ENCODE data around the gene PIP. TPM values are rescaled to one million over a fixed set of nuclear protein-coding genes. Genes with fewer than 3 reads are reported as not detected.
"Not testable (repeated sequence)": the region's sequence is repeated elsewhere in the genome, so short reads cannot be mapped to it uniquely, and the experiment has no call there.

Gene PIP, protein sequence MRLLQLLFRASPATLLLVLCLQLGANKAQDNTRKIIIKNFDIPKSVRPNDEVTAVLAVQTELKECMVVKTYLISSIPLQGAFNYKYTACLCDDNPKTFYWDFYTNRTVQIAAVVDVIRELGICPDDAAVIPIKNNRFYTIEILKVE
- total RNA-seq (ENCODE audit: low replicate concordance): not detected in 2 replicates
- long read RNA-seq: 0 reads

DNA sequence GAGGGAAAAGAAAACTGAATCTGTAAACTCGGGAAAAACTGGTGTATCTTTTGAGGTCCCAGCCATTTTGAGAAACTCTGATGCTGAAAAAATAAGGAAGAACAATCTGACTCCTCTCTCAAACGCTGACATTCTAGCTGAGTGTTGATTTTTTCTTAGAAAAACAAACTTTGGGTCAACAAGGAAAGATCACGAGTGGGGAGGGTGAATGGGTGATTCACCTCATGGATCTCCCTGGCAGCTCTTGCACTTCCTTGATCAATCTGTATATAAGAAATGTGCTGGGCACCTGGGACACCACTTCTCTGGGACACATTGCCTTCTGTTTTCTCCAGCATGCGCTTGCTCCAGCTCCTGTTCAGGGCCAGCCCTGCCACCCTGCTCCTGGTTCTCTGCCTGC is at the start of gene PIP:
Gene PIP (plus strand): TSS at position 297 of the 400 bp plus-strand sequence. CDS start 40 bp downstream, at position 337.
- Mint-ChIP-seq H3K9me3 (no peaks in the 10 kb centered on the region), H3K4me3 (no peak within 1 kb of the TSS), H3K27me3 (peaks cover 14% of the 10 kb centered on the region), H3K27ac (no peak within 1 kb of the TSS), H3K36me3 (no peaks in the 10 kb centered on the region), H3K4me1 (ENCODE audit: unreplicated experiment) (no peaks in the 10 kb centered on the region)
- TF ChIP-seq, protein P1, sequence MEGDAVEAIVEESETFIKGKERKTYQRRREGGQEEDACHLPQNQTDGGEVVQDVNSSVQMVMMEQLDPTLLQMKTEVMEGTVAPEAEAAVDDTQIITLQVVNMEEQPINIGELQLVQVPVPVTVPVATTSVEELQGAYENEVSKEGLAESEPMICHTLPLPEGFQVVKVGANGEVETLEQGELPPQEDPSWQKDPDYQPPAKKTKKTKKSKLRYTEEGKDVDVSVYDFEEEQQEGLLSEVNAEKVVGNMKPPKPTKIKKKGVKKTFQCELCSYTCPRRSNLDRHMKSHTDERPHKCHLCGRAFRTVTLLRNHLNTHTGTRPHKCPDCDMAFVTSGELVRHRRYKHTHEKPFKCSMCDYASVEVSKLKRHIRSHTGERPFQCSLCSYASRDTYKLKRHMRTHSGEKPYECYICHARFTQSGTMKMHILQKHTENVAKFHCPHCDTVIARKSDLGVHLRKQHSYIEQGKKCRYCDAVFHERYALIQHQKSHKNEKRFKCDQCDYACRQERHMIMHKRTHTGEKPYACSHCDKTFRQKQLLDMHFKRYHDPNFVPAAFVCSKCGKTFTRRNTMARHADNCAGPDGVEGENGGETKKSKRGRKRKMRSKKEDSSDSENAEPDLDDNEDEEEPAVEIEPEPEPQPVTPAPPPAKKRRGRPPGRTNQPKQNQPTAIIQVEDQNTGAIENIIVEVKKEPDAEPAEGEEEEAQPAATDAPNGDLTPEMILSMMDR (conservative IDR thresholded peaks at IDR 0.05): no peak
- no peak for DNase-seq (ENCODE audit: extremely low spot score, unreplicated experiment)

DNA sequence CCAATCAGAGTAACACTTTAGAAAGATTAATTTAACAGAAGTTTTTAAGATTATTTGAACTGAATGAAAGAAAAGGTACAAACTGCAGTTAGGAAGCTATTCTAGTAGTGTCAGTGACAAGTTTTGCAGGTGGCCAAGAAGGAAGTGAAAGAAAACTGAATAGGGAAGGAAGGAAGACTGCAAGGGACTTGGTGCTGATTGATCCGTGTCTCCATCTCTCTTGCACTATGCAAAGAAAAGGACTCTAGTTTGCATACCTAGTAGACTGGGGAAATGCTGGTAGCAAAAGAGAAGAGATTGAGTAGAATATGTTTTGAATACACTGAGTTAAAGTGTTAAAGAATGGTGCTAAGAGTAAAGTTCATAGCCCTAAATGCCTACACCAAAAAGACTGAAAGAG is 46.8 kb upstream of the PIP start:
- H3K9me3 Mint-ChIP-seq: peaks cover 10% of the 10 kb centered on the region
- TF ChIP-seq, protein P1 (conservative IDR thresholded peaks at IDR 0.05): no peak
- no peaks in the 10 kb centered on the region for H3K4me1 Mint-ChIP-seq (ENCODE audit: unreplicated experiment)
- no peak overlapping the region for H3K4me3 Mint-ChIP-seq
- DNase-seq (ENCODE audit: extremely low spot score, unreplicated experiment): no peak
- no peaks in the 10 kb centered on the region for H3K36me3 Mint-ChIP-seq
- no peak overlapping the region for H3K27ac Mint-ChIP-seq
- H3K27me3 Mint-ChIP-seq: no peaks in the 10 kb centered on the region

DNA sequence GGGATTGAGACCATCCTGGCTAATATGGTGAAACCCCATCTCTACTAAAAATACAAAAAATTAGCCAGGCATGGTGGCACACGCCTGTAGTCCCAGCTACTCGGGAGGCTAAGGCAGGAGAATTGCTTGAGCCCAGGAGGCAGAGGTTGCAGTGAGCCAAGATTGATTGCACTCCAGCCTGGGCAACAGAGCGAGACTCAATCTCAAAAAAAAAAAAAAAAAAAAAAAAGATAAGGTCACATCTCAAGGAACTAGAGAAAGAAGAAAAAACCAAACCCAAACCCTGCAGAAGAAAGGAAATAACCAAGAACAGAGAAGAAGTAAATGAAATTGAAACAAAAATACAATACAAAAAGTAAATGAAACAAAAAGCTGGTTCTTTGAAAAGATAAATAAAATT is 46.3 kb upstream of the PIP start:
- DNase-seq (ENCODE audit: extremely low spot score, unreplicated experiment); H3K4me3 Mint-ChIP-seq; H3K36me3 Mint-ChIP-seq; H3K27me3 Mint-ChIP-seq; H3K4me1 Mint-ChIP-seq (ENCODE audit: unreplicated experiment); H3K9me3 Mint-ChIP-seq; H3K27ac Mint-ChIP-seq: not testable (repeated sequence)

DNA sequence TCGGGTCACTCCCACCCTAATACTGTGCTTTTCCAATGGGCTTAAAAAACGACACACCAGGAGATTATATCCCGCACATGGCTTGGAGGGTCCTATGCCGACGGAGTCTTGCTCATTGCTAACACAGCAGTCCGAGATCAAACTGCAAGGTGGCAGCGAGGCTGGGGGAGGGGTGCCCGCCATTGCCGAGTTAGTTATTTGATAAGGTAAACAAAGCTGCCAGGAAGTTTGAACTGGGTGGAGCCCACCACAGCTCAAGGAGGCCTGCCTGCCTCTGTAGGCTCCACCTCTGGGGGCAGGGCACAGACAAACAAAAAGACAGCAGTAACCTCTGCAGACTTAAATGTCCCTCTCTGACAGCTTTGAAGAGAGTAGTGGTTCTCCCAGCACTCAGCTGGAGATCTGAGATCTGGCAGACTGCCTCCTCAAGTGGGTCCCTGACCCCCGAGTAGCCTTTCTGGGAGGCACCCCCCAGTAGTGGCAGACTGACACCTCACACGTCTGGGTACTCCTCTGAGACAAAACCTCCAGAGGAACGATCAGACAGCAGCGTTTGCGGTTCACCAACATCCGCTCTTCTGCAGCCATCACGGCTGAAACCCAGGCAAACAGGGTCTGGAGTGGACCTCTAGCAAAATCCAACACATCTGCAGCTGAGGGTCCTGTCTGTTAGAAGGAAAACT is 43.2 kb upstream of the PIP start:
- DNase-seq (ENCODE audit: extremely low spot score, unreplicated experiment); H3K36me3 Mint-ChIP-seq; H3K9me3 Mint-ChIP-seq; H3K4me3 Mint-ChIP-seq; H3K27ac Mint-ChIP-seq; H3K27me3 Mint-ChIP-seq; H3K4me1 Mint-ChIP-seq (ENCODE audit: unreplicated experiment): not testable (repeated sequence)

DNA sequence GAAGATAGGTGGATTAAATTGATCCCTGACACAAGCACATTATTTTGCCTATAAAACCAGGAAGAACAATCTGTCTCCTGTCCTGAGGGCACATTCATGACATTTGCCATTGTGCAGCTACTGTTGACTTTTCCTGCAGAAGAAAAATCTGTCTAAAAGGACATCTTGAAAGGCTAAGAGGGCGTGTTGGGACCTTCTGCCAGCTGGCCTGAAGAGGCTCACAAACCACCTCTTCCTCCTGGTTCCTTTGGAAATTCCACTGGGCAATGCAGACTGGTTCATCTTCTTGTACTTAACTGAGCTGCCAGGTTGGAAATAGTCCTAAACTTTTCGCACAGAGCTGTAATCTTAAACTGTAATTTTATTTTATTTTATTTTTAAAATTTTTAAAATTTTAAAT is 35.7 kb upstream of the PIP start:
- Mint-ChIP-seq H3K9me3 (peaks cover 7% of the 10 kb centered on the region), H3K27ac (no peak overlapping the region), H3K4me1 (ENCODE audit: unreplicated experiment) (no peaks in the 10 kb centered on the region), H3K27me3 (no peaks in the 10 kb centered on the region), H3K36me3 (no peaks in the 10 kb centered on the region), H3K4me3 (no peak overlapping the region)
- TF ChIP-seq, protein P1 (conservative IDR thresholded peaks at IDR 0.05): no peak
- no peak for DNase-seq (ENCODE audit: extremely low spot score, unreplicated experiment)

DNA sequence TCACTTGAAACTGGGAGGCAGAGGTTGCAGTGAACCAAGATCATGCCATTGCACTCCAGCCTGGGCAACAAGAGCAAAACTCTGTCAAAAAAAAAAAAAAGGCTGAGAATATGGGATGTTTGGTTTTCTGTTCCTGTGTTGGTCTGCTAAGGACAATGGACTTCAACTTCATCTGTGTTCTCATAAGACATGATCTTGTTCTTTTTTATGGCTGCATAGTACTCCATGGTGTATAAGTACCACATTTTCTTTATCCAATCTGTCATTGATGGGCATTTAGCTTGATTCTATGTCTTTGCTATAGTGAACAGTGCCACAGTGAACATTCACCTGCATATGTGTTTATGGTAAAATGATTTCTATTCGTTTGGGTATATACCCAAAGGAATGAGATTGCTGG is 32.3 kb upstream of the PIP start:
- DNase-seq (ENCODE audit: extremely low spot score, unreplicated experiment); H3K4me1 Mint-ChIP-seq (ENCODE audit: unreplicated experiment); H3K27ac Mint-ChIP-seq; H3K27me3 Mint-ChIP-seq; H3K4me3 Mint-ChIP-seq; H3K9me3 Mint-ChIP-seq; H3K36me3 Mint-ChIP-seq: not testable (repeated sequence)

DNA sequence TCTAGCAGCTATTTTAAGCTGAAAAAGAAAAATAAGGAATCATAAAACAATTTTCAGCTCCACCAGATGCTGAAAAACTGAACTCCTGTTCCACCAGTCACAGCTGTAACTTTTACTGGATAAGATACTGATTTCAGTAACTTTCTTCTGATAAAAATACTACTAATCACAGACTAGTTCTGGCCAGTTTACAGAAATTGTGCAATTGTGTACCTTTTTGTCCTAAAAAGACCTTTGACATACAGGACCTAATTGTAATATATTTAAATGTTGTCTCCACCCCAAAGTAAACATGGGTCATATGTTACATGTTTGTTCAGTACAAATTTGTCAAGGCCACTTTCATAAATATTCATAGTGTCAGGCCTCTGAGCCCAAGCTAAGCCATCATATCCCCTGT is 27.1 kb upstream of the PIP start:
- TF ChIP-seq, protein P1 (conservative IDR thresholded peaks at IDR 0.05): no peak
- no peak for DNase-seq (ENCODE audit: extremely low spot score, unreplicated experiment)
- Mint-ChIP-seq H3K4me3 (no peak overlapping the region), H3K9me3 (no peaks in the 10 kb centered on the region), H3K36me3 (no peaks in the 10 kb centered on the region), H3K4me1 (ENCODE audit: unreplicated experiment) (no peaks in the 10 kb centered on the region), H3K27ac (no peak overlapping the region), H3K27me3 (no peaks in the 10 kb centered on the region)

DNA sequence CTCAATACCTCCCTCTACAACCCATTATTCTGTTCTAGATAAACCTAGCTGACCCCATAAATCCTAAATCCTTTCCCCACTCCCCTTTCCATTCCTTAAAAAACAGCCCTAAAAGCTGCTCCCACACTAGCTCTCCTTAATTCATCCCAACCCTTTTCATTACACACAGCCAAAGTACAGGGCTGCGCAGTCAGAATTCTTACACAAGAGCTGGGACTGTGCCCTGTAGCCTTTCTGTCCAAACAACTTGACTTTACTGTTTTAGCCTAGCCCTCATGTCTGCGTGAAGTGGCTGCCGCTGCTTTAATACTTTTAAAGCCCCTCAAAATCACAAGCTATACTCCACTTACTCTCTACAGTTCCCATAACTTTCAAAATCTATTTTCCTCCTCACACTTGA is 23.9 kb upstream of the PIP start:
- not testable (repeated sequence) for H3K9me3 Mint-ChIP-seq; DNase-seq (ENCODE audit: extremely low spot score, unreplicated experiment); H3K4me1 Mint-ChIP-seq (ENCODE audit: unreplicated experiment); H3K4me3 Mint-ChIP-seq; H3K27ac Mint-ChIP-seq; H3K27me3 Mint-ChIP-seq; H3K36me3 Mint-ChIP-seq

Data from type B pancreatic cell (in vitro differentiated cells).